Progenitor cell of endocrine pancreas (in vitro differentiated cells): ENCODE measurements around the gene TNIK. TPM values are rescaled to one million over a fixed set of nuclear protein-coding genes. Genes with fewer than 3 reads are reported as not detected.

Source experiments
- DNase-seq: peaks from one replicate; pipeline ENCODE4 v3.0.0; 2021; ENCODE audit warnings: low spot score; ENCODE audit not compliant: unreplicated experiment
- H3K27ac Mint-ChIP-seq: 2 replicates; pipeline ENCODE4 v1.8.0; 2021; ENCODE audit warnings: mild to moderate bottlenecking, moderate library complexity, mixed read lengths
- H3K27me3 Mint-ChIP-seq: 2 replicates; pipeline ENCODE4 v1.8.0; 2021; ENCODE audit warnings: mixed read lengths
- H3K36me3 Mint-ChIP-seq: 2 replicates; pipeline ENCODE4 v1.8.0; 2022; ENCODE audit warnings: mixed read lengths; ENCODE audit not compliant: insufficient read depth
- H3K4me1 Mint-ChIP-seq: 2 replicates; pipeline ENCODE4 v1.8.0; 2021; ENCODE audit warnings: low read depth, mixed read lengths
- H3K4me3 Mint-ChIP-seq: 2 replicates; pipeline ENCODE4 v1.8.0; 2021; ENCODE audit warnings: low read depth, mild to moderate bottlenecking, moderate library complexity, mixed read lengths
- H3K9me3 Mint-ChIP-seq: 2 replicates; pipeline ENCODE4 v1.8.0; 2021; ENCODE audit warnings: low read depth, mixed read lengths
- total RNA-seq: library from RNA; stranded (reverse); gene quantifications from 2 replicates; pipeline ENCODE4 v1.2.1, GENCODE V29; 2021
- TF ChIP-seq, protein P1 (sequence below): fragments of 200-600 bp; sonication (generic); IDR thresholded peaks from one replicate; pipeline ENCODE4 v1.5.0; 2021; ENCODE audit warnings: antibody characterized with exemption, mild to moderate bottlenecking; ENCODE audit not compliant: unreplicated experiment

Gene TNIK
- total RNA-seq, 1 donor from 2014 or later = 15.7 TPM

DNA sequence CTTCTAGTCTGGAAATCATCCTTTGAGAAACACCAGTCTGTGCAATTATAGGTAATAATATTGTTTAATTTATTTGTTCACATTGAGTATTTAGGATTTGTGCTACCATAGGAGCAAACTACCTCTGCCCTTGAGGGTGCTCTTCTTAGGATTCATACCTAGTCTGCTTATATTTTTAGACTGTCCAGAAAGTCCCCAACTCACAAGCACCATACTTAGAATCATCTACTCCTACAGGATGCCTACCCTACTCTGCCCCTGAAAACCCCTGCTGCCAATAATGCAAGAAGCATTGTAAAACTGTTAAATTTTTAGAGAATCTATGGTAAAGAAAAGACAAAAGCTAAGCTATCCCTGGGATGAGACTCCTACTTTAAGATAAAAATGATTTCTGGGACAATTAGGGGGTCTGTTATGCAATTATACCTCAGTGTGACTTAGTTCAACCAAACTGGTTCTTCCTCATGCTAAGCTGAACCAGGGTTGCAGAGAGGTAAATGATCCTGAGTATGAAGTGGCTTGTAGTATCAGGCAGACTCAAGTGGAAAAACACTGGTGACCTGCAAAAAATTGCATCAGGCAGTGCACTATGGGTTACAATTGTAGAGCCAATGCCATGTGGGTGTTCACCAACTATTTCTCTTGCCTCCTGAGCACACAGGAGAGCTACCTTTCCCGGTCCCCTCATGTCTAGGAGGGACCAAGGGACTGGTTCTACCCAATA, 133.3 kb downstream of the TNIK start:
- no peaks in the 10 kb centered on the region for H3K27me3 Mint-ChIP-seq
- no peaks in the 10 kb centered on the region for H3K9me3 Mint-ChIP-seq
- peaks cover 12% of the 10 kb centered on the region for H3K4me1 Mint-ChIP-seq
- H3K27ac Mint-ChIP-seq = no peak overlapping the region
- H3K4me3 Mint-ChIP-seq = no peak overlapping the region
- TF ChIP-seq, protein P1, sequence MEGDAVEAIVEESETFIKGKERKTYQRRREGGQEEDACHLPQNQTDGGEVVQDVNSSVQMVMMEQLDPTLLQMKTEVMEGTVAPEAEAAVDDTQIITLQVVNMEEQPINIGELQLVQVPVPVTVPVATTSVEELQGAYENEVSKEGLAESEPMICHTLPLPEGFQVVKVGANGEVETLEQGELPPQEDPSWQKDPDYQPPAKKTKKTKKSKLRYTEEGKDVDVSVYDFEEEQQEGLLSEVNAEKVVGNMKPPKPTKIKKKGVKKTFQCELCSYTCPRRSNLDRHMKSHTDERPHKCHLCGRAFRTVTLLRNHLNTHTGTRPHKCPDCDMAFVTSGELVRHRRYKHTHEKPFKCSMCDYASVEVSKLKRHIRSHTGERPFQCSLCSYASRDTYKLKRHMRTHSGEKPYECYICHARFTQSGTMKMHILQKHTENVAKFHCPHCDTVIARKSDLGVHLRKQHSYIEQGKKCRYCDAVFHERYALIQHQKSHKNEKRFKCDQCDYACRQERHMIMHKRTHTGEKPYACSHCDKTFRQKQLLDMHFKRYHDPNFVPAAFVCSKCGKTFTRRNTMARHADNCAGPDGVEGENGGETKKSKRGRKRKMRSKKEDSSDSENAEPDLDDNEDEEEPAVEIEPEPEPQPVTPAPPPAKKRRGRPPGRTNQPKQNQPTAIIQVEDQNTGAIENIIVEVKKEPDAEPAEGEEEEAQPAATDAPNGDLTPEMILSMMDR = no peak
- DNase-seq = no peak
- no peaks in the 10 kb centered on the region for H3K36me3 Mint-ChIP-seq

DNA sequence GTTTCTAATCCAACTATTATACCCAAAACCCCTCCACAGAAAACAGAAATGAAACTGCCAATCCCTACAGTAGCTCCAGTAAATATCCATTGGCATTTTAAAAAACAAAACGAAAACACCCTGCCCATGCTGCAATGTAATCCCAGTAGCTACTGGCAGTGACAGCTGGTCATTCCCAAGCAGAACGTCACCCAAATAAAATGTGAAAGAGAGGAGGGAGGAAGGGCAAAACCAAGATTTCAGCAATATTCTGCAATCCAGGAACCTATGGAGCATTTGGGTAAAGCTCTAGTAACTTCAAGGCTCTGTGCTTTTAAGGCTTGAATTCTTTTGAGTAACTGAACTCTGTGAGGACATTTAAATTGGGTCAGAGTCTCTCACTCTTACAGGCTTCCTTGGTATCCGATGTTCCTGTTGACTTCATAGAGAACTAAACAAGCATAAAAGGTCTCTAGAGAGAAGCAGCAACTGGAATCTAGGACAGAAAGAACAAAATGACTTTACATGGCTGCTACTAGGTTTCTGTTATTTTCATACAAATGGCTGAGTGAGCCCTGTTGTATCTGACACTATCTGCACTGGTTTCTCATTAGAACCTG, 136.2 kb downstream of the TNIK start:
- no peaks in the 10 kb centered on the region for H3K9me3 Mint-ChIP-seq
- no peak overlapping the region for H3K27ac Mint-ChIP-seq
- no peaks in the 10 kb centered on the region for H3K27me3 Mint-ChIP-seq
- no peak for DNase-seq
- peaks cover 2% of the 10 kb centered on the region for H3K4me1 Mint-ChIP-seq
- H3K36me3 Mint-ChIP-seq = no peaks in the 10 kb centered on the region
- no peak overlapping the region for H3K4me3 Mint-ChIP-seq
- TF ChIP-seq, protein P1 = no peak

DNA sequence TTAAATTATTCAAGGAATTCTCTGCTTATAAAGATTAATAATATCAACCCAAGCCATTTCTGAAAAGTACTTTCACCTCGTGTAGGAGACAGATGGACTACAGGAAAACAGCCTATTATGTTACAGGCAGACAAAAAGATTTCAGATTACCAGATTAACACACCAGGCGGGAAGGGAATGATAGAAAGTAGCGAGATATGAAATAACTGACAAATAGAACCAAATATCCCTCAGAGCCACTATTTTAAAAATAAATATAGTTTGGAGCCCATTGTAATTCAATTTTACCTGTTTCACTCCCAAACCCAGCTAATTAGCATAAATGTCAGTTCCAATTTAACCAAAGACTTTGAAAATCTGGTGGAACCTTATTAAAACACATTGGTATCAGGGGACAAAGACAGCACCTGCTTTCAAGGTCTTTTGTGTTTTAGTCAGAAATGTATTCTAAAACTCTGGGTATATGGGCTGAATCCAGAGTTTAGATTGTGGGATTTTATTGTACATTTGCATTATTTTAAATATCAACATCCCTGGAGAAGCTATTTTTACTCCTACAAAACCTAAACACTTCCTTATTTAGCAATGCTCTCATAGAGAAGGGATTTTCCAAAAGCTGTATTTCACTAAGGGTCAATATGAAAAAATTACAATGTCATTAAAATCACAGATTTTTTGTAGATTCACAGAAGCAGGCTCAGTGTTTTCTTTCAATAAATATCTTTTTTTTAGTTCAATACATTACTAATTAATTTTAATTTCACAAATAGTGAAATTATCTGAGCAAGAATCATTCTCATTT, 138.4 kb downstream of the TNIK start:
- Mint-ChIP-seq H3K4me3 (no peak overlapping the region), H3K4me1 (peaks cover 2% of the 10 kb centered on the region), H3K27me3 (no peaks in the 10 kb centered on the region), H3K27ac (no peak overlapping the region), H3K36me3 (no peaks in the 10 kb centered on the region), H3K9me3 (no peaks in the 10 kb centered on the region)
- TF ChIP-seq, protein P1 = no peak
- DNase-seq = no peak

DNA sequence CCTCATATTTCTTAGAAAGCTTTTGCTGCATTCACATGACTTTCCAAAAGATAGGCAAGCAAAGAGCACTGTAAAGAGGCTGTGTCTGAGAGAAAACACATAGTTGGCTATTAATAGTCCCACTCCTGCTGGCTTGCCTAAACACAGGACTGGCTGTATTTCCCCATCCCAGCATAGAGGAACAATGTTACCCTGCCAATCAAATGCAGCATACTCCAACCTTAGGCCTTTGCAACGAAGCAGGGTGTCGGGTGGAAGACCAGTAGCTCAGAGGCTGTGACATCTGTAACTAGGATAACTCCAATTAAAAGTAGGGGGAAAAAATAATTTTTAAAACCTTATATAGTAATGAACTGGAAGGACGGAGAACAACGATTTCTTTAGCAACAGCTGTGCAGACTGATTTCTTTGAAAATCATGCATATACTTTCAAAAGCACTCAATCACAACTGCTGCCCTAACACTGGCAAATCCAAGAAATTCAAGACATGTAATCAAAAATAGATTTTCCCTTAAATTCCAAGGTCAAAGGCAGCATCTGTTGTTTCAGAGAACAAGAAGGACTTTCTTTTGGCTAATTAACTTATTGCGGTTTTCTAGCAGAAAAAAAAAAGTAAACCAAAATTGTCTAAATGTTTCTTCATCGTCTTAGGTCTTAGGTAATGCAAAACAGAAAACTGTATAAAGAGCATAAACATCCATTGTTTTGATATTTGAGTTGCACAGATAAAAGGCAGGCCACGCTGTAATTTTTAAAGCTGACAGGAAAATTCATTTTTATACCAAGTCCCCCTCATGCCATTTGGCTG, 139.3 kb downstream of the TNIK start:
- H3K9me3 Mint-ChIP-seq = no peaks in the 10 kb centered on the region
- H3K4me1 Mint-ChIP-seq = peaks cover 2% of the 10 kb centered on the region
- TF ChIP-seq, protein P1 = no peak
- H3K27ac Mint-ChIP-seq = no peak overlapping the region
- DNase-seq = no peak
- no peak overlapping the region for H3K4me3 Mint-ChIP-seq
- no peaks in the 10 kb centered on the region for H3K27me3 Mint-ChIP-seq
- H3K36me3 Mint-ChIP-seq = no peaks in the 10 kb centered on the region

DNA sequence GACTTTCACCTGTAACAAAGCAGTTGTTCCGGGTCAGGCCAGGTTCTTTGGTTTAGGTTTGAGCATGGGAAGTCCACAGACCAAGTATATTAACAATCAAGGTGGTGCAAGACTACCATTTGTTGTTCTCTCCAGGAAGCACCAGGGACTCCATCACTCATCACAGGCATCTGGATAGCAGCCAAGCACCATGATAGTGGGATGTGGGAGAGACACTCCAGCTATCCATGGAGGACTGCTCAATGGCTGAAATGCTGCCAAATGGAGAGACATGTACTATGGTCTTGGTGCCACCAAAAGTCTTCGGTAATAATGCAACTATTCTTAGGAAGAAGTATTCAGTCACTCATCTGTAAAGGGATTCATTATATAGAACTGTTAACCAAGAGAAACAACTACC, 143.0 kb downstream of the TNIK start:
- H3K36me3 Mint-ChIP-seq = no peaks in the 10 kb centered on the region
- H3K4me1 Mint-ChIP-seq = peaks cover 2% of the 10 kb centered on the region
- TF ChIP-seq, protein P1 = no peak
- H3K4me3 Mint-ChIP-seq = no peak overlapping the region
- no peaks in the 10 kb centered on the region for H3K9me3 Mint-ChIP-seq
- H3K27ac Mint-ChIP-seq = no peak overlapping the region
- no peak for DNase-seq
- no peaks in the 10 kb centered on the region for H3K27me3 Mint-ChIP-seq
